WTC11 (cell line): ENCODE measurements around the gene SLC23A2. TPM values are rescaled to one million over a fixed set of nuclear protein-coding genes. Genes with fewer than 3 reads are reported as not detected.

Source experiments
- ATAC-seq: fragments of 200-7000 bp; cut with Tn5 transposase; 2 replicates; pipeline ENCODE4 v1.10.0; 2021; ENCODE audit warnings: mild to moderate bottlenecking, moderate library complexity
- CTCF ChIA-PET: fragments of 300-600 bp; sonication (Branson Sonifier 250); formaldehyde crosslinking; loops from one replicate; lab custom pipeline; 2021; ENCODE audit warnings: antibody characterized with exemption; lab: Charles Lee
- POLR2A ChIA-PET: fragments of 350-600 bp; sonication (Branson Sonifier 250); formaldehyde crosslinking; loops from one replicate; lab custom pipeline; 2021; ENCODE audit warnings: antibody characterized with exemption; lab: Charles Lee
- DNase-seq: peaks from one replicate; pipeline ENCODE4 v3.0.0; 2021; ENCODE audit warnings: low spot score
- H3K27ac Mint-ChIP-seq: 2 replicates; pipeline ENCODE4 v1.8.0; 2021; ENCODE audit warnings: mixed read lengths
- H3K27me3 Mint-ChIP-seq: 2 replicates; pipeline ENCODE4 v1.8.0; 2021; ENCODE audit warnings: low read depth, mild to moderate bottlenecking, moderate library complexity, mixed read lengths
- H3K36me3 Mint-ChIP-seq: 2 replicates; pipeline ENCODE4 v1.8.0; 2021; ENCODE audit warnings: mixed read lengths
- H3K4me1 Mint-ChIP-seq: 2 replicates; pipeline ENCODE4 v1.8.0; 2022; ENCODE audit warnings: mixed read lengths
- H3K4me3 Mint-ChIP-seq: 2 replicates; pipeline ENCODE4 v1.8.0; 2021; ENCODE audit warnings: mild to moderate bottlenecking, moderate library complexity, mixed read lengths
- H3K9me3 Mint-ChIP-seq: 2 replicates; pipeline ENCODE4 v1.8.0; 2021; ENCODE audit warnings: mixed read lengths
- CREM ChIP-seq: sonication (generic); formaldehyde crosslinking; IDR thresholded peaks from 2 replicates; pipeline ENCODE4 v1.8.1; 2022; ENCODE audit warnings: mild to moderate bottlenecking, missing genetic modification reagents, moderate library complexity
- E2F1 ChIP-seq: sonication (generic); formaldehyde crosslinking; IDR thresholded peaks from 2 replicates; pipeline ENCODE4 v1.8.0; 2022; ENCODE audit warnings: mild to moderate bottlenecking, missing genetic modification reagents
- ETV6 ChIP-seq: sonication (generic); formaldehyde crosslinking; IDR thresholded peaks from 2 replicates; pipeline ENCODE4 v1.8.1; 2022; ENCODE audit warnings: mild to moderate bottlenecking, missing genetic modification reagents
- FOXK1 ChIP-seq: sonication (generic); formaldehyde crosslinking; IDR thresholded peaks from 2 replicates; pipeline ENCODE4 v1.8.0; 2022; ENCODE audit warnings: mild to moderate bottlenecking, moderate library complexity, missing genetic modification reagents
- GABPB1 ChIP-seq: sonication (generic); formaldehyde crosslinking; IDR thresholded peaks from 2 replicates; pipeline ENCODE4 v1.8.1; 2023; ENCODE audit warnings: mild to moderate bottlenecking, missing genetic modification reagents
- GRHL2 ChIP-seq: fragments of 250-450 bp; sonication (Bioruptor Pico); IDR thresholded peaks from 2 replicates; pipeline ENCODE4 v1.8.0; 2022; ENCODE audit warnings: mild to moderate bottlenecking, moderate library complexity; ENCODE audit not compliant: insufficient replicate concordance, severe bottlenecking
- HMGA2 ChIP-seq: fragments of 250-450 bp; sonication (Bioruptor Pico); IDR thresholded peaks from 2 replicates; pipeline ENCODE4 v1.4.0; 2021; ENCODE audit warnings: mild to moderate bottlenecking, moderate library complexity
- HMGXB4 ChIP-seq: sonication (generic); formaldehyde crosslinking; IDR thresholded peaks from 2 replicates; pipeline ENCODE4 v1.8.1; 2023; ENCODE audit warnings: mild to moderate bottlenecking, moderate library complexity, missing genetic modification reagents
- JUN ChIP-seq: sonication (generic); formaldehyde crosslinking; IDR thresholded peaks from 2 replicates; pipeline ENCODE4 v1.8.0; 2023; ENCODE audit warnings: mild to moderate bottlenecking, missing genetic modification reagents
- KAT7 ChIP-seq: sonication (generic); formaldehyde crosslinking; IDR thresholded peaks from 2 replicates; pipeline ENCODE4 v1.8.1; 2023; ENCODE audit warnings: missing genetic modification reagents, mild to moderate bottlenecking, borderline replicate concordance
- MYBL2 ChIP-seq: sonication (generic); formaldehyde crosslinking; IDR thresholded peaks from 2 replicates; pipeline ENCODE4 v1.8.1; 2023; ENCODE audit warnings: mild to moderate bottlenecking, moderate library complexity, missing genetic modification reagents
- NFATC4 ChIP-seq: fragments of 250-450 bp; sonication (Bioruptor Pico); IDR thresholded peaks from 2 replicates; pipeline ENCODE4 v1.9.0; 2021; ENCODE audit warnings: mild to moderate bottlenecking
- PREB ChIP-seq: sonication (generic); formaldehyde crosslinking; IDR thresholded peaks from 2 replicates; pipeline ENCODE4 v1.8.1; 2022; ENCODE audit warnings: mild to moderate bottlenecking, missing genetic modification reagents, moderate library complexity, borderline replicate concordance
- ZBTB21 ChIP-seq: sonication (generic); formaldehyde crosslinking; IDR thresholded peaks from 2 replicates; pipeline ENCODE4 v1.8.1; 2023; ENCODE audit warnings: mild to moderate bottlenecking, missing genetic modification reagents, borderline replicate concordance
- ZNF219 ChIP-seq: sonication (generic); formaldehyde crosslinking; IDR thresholded peaks from 2 replicates; pipeline ENCODE4 v1.8.0; 2023; ENCODE audit warnings: missing genetic modification reagents, mild to moderate bottlenecking, borderline replicate concordance
- ZNF232 ChIP-seq: sonication (generic); formaldehyde crosslinking; IDR thresholded peaks from 2 replicates; pipeline ENCODE4 v1.8.0; 2022; ENCODE audit warnings: mild to moderate bottlenecking, missing genetic modification reagents
- ZNF396 ChIP-seq: fragments of 250-450 bp; sonication (Bioruptor Pico); IDR thresholded peaks from 2 replicates; pipeline ENCODE4 v1.8.0; 2021; ENCODE audit warnings: mild to moderate bottlenecking, moderate library complexity, borderline replicate concordance
- total RNA-seq: library from RNA; stranded (reverse); gene quantifications from 3 replicates; pipeline ENCODE4 v1.2.3, GENCODE V29; 2021
- TF ChIP-seq, protein P1 (sequence below): sonication (generic); formaldehyde crosslinking; IDR thresholded peaks from 2 replicates; pipeline ENCODE4 v1.8.1; 2023; ENCODE audit warnings: mild to moderate bottlenecking, missing genetic modification reagents, moderate library complexity
- TF ChIP-seq, protein P2 (sequence below): fragments of 200-600 bp; IDR thresholded peaks from 2 replicates; pipeline ENCODE4 v1.8.0; 2022; ENCODE audit warnings: antibody characterized with exemption

The SLC23A2 gene
- total RNA-seq, 1 experiment from 2014 or later = 14.5 TPM

GRCh38 chr20:4952229-4952628, 49.1 kb downstream of the SLC23A2 start (continued):
- no peak for TF ChIP-seq E2F1 (CRISPR knock-in tag)

- ChIA-PET POLR2A (no interaction called here), CTCF (no interaction called here)
- peak overlapping the region; percentile 19; the same call in 1 of the 2 replicates for H3K27ac Mint-ChIP-seq
- ATAC-seq = no peak
- H3K9me3 Mint-ChIP-seq = no peaks in the 10 kb centered on the region
- peaks cover 31% of the 10 kb centered on the region for H3K4me1 Mint-ChIP-seq
- peaks cover 5% of the 10 kb centered on the region for H3K36me3 Mint-ChIP-seq
- TF ChIP-seq E2F1 (CRISPR knock-in tag) = no peak
- TF ChIP-seq ETV6 (CRISPR knock-in tag) = no peak
- no peak for TF ChIP-seq ZNF396
- TF ChIP-seq PREB = no peak
- no peak for DNase-seq
- no peaks in the 10 kb centered on the region for H3K27me3 Mint-ChIP-seq
- H3K4me3 Mint-ChIP-seq = no peak overlapping the region
Measured at GRCh38 chr20:4951299-4951698, 50.0 kb downstream of the SLC23A2 start.

- POLR2A ChIA-PET = no interaction called here
- ATAC-seq (no peak), DNase-seq (no peak)
- TF ChIP-seq KAT7 (CRISPR knock-in tag) (no peak), NFATC4 (CRISPR knock-in tag) (no peak), GABPB1 (no peak), CREM (CRISPR knock-in tag) (no peak), HMGXB4 (no peak), ZBTB21 (CRISPR knock-in tag) (no peak), MYBL2 (CRISPR knock-in tag) (no peak), ZNF232 (CRISPR knock-in tag) (no peak), FOXK1 (CRISPR knock-in tag) (no peak), ZNF219 (CRISPR knock-in tag) (no peak), JUN (no peak), GRHL2 (CRISPR knock-in tag) (no peak), HMGA2 (CRISPR knock-in tag) (no peak)
- TF ChIP-seq, protein P1, sequence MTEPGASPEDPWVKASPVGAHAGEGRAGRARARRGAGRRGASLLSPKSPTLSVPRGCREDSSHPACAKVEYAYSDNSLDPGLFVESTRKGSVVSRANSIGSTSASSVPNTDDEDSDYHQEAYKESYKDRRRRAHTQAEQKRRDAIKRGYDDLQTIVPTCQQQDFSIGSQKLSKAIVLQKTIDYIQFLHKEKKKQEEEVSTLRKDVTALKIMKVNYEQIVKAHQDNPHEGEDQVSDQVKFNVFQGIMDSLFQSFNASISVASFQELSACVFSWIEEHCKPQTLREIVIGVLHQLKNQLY (CRISPR knock-in tag) = no peak
- TF ChIP-seq, protein P2, sequence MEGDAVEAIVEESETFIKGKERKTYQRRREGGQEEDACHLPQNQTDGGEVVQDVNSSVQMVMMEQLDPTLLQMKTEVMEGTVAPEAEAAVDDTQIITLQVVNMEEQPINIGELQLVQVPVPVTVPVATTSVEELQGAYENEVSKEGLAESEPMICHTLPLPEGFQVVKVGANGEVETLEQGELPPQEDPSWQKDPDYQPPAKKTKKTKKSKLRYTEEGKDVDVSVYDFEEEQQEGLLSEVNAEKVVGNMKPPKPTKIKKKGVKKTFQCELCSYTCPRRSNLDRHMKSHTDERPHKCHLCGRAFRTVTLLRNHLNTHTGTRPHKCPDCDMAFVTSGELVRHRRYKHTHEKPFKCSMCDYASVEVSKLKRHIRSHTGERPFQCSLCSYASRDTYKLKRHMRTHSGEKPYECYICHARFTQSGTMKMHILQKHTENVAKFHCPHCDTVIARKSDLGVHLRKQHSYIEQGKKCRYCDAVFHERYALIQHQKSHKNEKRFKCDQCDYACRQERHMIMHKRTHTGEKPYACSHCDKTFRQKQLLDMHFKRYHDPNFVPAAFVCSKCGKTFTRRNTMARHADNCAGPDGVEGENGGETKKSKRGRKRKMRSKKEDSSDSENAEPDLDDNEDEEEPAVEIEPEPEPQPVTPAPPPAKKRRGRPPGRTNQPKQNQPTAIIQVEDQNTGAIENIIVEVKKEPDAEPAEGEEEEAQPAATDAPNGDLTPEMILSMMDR = no peak
- Mint-ChIP-seq H3K9me3 (no peaks in the 10 kb centered on the region), H3K36me3 (peaks cover 5% of the 10 kb centered on the region), H3K27ac (no peak overlapping the region), H3K27me3 (no peaks in the 10 kb centered on the region), H3K4me3 (no peak overlapping the region), H3K4me1 (peaks cover 31% of the 10 kb centered on the region)
- CTCF ChIA-PET = interaction anchor here (1.4 kb wide), 1 partner anchor 16 kb away, joined by 7 read pairs; no protein-coding TSS in a partner anchor
Measured at GRCh38 chr20:4950841-4951240, 50.5 kb downstream of the SLC23A2 start.
